Panc1 (cell line): ENCODE data around the gene ANKRD33B.
A peak's percentile ranks its signal among the peaks of the same experiment; 100 is the strongest.

Experiments used
- CTCF ChIP-seq: fragments of 450-650 bp; IDR thresholded peaks from 2 replicates; pipeline ENCODE4 v1.5.1; 2017; ENCODE audit warnings: mild to moderate bottlenecking
- TCF7L2 ChIP-seq: IDR thresholded peaks from 2 replicates; pipeline ENCODE4 v1.6.1; 2011; ENCODE audit warnings: mild to moderate bottlenecking, low read depth, low read length, inconsistent platforms

- TF ChIP-seq CTCF (peak; percentile 85), TCF7L2 (no peak)
Observed at GRCh38 chr5:10701567-10702039, 137.7 kb downstream of the ANKRD33B start.
